ENCODE data around the gene MPZL1. TPM values are rescaled to one million over a fixed set of nuclear protein-coding genes. Genes with fewer than 3 reads are reported as not detected.
A peak's percentile ranks its signal among the peaks of the same experiment; 100 is the strongest.

MPZL1 gene
- total RNA-seq, 4 donors from 2014 or later = 37.1 to 52.3 (median 39.9) TPM

DNA sequence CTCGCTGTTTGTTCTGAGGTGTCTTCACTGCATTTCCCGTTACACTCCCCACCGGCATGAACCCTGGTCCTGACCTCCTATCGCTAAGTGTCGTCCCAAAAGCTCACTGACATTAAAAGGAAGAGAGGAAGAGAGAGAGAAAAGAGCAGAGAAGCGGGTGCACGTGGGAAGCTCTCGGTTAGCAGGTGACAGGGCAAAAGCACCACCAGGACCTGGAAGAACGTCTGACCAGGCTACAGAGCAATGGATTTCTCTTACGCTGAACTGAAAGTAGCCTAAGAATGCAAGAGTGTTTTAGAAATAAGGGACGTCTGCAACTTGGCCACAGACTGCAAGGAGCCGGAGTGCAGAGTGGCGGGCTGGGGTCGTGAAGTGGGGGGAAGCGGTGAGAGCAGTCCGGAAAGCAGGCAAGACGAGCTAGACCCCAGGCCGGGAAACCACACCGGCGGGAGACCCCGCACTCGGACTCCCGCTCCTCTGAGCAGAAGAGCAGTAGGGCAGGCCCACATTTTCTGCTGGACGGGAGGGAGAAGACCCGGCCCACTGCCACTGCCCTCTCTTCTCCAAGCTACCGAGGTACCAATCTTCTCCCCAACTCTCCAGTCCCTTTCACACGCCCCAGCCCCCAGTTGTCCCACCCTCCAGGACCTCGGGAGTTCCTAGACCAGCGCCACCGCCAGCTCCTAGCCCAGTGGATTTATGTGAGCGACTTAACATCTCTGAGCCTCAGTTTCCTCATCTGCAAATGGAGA lies 8.3 kb upstream of the MPZL1 start:
- Histone ChIP-seq H3K4me1 (peaks cover 2% of the 10 kb centered on the region), H3K27ac (peak overlapping the region; percentile 86), H3K27me3 (no peaks in the 10 kb centered on the region), H3K36me3 (no peaks in the 10 kb centered on the region), H3K4me3 (peak overlapping the region; percentile 60), H3K9me3 (no peaks in the 10 kb centered on the region)
- no peak for TF ChIP-seq POLR2A (IDR thresholded peaks at IDR 0.05)
- TF ChIP-seq POLR2AphosphoS5 (IDR thresholded peaks at IDR 0.05) = no peak
- no peak for TF ChIP-seq EP300 (IDR thresholded peaks at IDR 0.05)
- TF ChIP-seq, protein P1, sequence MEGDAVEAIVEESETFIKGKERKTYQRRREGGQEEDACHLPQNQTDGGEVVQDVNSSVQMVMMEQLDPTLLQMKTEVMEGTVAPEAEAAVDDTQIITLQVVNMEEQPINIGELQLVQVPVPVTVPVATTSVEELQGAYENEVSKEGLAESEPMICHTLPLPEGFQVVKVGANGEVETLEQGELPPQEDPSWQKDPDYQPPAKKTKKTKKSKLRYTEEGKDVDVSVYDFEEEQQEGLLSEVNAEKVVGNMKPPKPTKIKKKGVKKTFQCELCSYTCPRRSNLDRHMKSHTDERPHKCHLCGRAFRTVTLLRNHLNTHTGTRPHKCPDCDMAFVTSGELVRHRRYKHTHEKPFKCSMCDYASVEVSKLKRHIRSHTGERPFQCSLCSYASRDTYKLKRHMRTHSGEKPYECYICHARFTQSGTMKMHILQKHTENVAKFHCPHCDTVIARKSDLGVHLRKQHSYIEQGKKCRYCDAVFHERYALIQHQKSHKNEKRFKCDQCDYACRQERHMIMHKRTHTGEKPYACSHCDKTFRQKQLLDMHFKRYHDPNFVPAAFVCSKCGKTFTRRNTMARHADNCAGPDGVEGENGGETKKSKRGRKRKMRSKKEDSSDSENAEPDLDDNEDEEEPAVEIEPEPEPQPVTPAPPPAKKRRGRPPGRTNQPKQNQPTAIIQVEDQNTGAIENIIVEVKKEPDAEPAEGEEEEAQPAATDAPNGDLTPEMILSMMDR (IDR thresholded peaks at IDR 0.05) = no peak
- no peak for DNase-seq (ENCODE audit: low spot score in 2 of 2)
- 45% methylated on average over 31 of the region's 31 CpGs for WGBS

DNA sequence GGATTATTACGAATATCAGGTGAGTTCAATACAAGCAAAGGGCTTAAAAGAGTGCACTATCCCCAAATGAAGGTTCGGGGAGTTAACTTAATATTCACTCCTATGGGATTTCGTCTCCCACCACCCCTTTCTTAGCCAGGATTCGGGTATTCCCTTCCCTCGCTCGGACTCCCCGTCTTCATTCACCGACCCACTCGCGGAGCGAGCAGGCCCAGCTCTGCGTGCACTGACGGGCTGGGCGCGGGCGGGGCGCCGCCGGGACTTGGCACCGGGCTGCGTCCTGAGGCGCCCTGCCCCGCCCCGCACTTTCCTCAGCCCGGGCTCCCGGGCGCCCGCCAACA lies 7.7 kb upstream of the MPZL1 start:
- Histone ChIP-seq H3K4me1 (peaks cover 2% of the 10 kb centered on the region), H3K27me3 (no peaks in the 10 kb centered on the region), H3K27ac (peak overlapping the region; percentile 86), H3K36me3 (no peaks in the 10 kb centered on the region), H3K4me3 (peak overlapping the region; percentile 60), H3K9me3 (no peaks in the 10 kb centered on the region)
- peak in 1 of 2 donors; percentile 91 for DNase-seq (ENCODE audit: low spot score in 2 of 2)
- no peak for TF ChIP-seq POLR2A (IDR thresholded peaks at IDR 0.05)
- TF ChIP-seq POLR2AphosphoS5 (IDR thresholded peaks at IDR 0.05) = no peak
- TF ChIP-seq, protein P1 (IDR thresholded peaks at IDR 0.05) = no peak
- TF ChIP-seq EP300 (IDR thresholded peaks at IDR 0.05) = no peak
- WGBS = 2% methylated on average over 8 of the region's 28 CpGs

- H3K9me3 ChIP-seq = no peaks in the 10 kb centered on the region
- H3K27ac ChIP-seq = peak overlapping the region; percentile 86
- peak overlapping the region; percentile 60 for H3K4me3 ChIP-seq
- peaks cover 2% of the 10 kb centered on the region for H3K4me1 ChIP-seq
- no peaks in the 10 kb centered on the region for H3K27me3 ChIP-seq
- peak; percentile 90 to 97 for DNase-seq (ENCODE audit: low spot score in 2 of 2)
- TF ChIP-seq POLR2A (IDR thresholded peaks at IDR 0.05) (no peak), EP300 (IDR thresholded peaks at IDR 0.05) (no peak), POLR2AphosphoS5 (IDR thresholded peaks at IDR 0.05) (peak; percentile 57 to 90 (median 70))
- TF ChIP-seq, protein P1 (IDR thresholded peaks at IDR 0.05) = no peak
- H3K36me3 ChIP-seq = no peaks in the 10 kb centered on the region
- under 1% methylated on average over 44 of the region's 50 CpGs for WGBS
These were observed 7.2 kb upstream of the MPZL1 start for GRCh38 chr1:167714439-167715156.

DNA sequence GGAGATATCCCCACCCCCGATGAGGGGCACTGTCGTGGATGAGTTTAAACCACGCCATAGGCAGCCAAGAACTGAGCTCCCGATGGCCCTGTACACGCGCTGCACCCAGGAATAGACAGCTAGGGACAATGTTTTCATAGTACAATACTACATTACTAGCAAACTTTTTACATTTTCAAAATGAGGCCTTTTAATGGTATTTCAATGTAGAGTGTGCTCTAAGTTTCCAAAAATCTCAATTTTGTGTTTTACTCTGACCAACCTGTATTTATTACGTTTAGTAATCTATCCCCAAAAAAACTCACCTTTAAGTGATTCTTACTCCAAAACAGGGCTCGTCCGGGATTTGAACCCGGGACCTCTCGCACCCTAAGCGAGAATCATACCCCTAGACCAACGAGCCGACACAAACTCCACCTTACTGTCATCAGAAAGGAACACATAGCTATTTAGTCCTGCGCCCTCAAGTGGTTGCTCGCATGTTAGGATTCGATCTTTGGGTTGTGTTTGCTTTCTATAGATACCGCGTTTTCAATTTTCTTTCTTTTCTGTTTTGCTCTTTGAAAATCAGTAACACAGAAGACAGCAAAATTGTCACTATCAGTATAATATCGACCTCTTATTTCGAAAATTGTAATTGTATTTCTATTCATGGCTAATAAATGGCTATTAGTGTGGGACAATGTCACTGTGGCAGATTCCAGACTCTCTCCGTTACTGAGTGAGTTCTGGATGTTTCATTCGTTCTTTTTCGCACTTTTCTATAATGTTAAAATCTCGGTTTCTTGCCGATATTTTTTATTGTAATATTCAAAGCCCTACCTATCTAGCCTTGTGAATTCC lies 6.4 kb upstream of the MPZL1 start:
- H3K27ac ChIP-seq = peak overlapping the region; percentile 86
- H3K4me3 ChIP-seq = peak overlapping the region; percentile 60
- TF ChIP-seq EP300 (IDR thresholded peaks at IDR 0.05) = no peak
- no peak for TF ChIP-seq POLR2A (IDR thresholded peaks at IDR 0.05)
- peak in 2 of 3 donors; percentile 78 to 84 for TF ChIP-seq POLR2AphosphoS5 (IDR thresholded peaks at IDR 0.05)
- TF ChIP-seq, protein P1 (IDR thresholded peaks at IDR 0.05) = peak; percentile 72 to 91
- no peaks in the 10 kb centered on the region for H3K27me3 ChIP-seq
- no peaks in the 10 kb centered on the region for H3K36me3 ChIP-seq
- under 1% methylated on average over 26 of the region's 26 CpGs for WGBS
- no peaks in the 10 kb centered on the region for H3K9me3 ChIP-seq
- H3K4me1 ChIP-seq = peaks cover 2% of the 10 kb centered on the region
- DNase-seq (ENCODE audit: low spot score in 2 of 2) = peak; percentile 88 to 91
